Activated CD4-positive, alpha-beta T cell treated with anti-CD3 and anti-CD28 coated beads, Interleukin-2, amount 10 ng/mL, durations not matched to agents 24 days and 14 days (primary cell): ENCODE data around the gene SFSWAP. TPM values are rescaled to one million over a fixed set of nuclear protein-coding genes. Genes with fewer than 3 reads are reported as not detected.

ENCODE experiments used
- DNase-seq: peaks from one replicate; pipeline ENCODE4 v3.0.0; 2022
- H3K27ac Mint-ChIP-seq: one replicate; pipeline ENCODE4 v1.8.0; 2022; ENCODE audit warnings: mild to moderate bottlenecking, mixed read lengths
- H3K27me3 Mint-ChIP-seq: one replicate; pipeline ENCODE4 v1.8.0; 2022; ENCODE audit warnings: mixed read lengths
- H3K36me3 Mint-ChIP-seq: one replicate; pipeline ENCODE4 v1.8.0; 2022; ENCODE audit warnings: low read depth, mild to moderate bottlenecking, mixed read lengths
- H3K4me1 Mint-ChIP-seq: one replicate; pipeline ENCODE4 v1.8.0; 2021; ENCODE audit warnings: mixed read lengths
- H3K4me3 Mint-ChIP-seq: one replicate; pipeline ENCODE4 v1.8.0; 2022; ENCODE audit warnings: mild to moderate bottlenecking, moderate library complexity, mixed read lengths
- H3K9me3 Mint-ChIP-seq: one replicate; pipeline ENCODE4 v1.8.0; 2021; ENCODE audit warnings: mixed read lengths
- intact Hi-C: fragments of 100-400 bp; cut with micrococcal nuclease; formaldehyde crosslinking; loops from one replicate; pipeline ENCODE4 v1.15.1; 2023
- total RNA-seq: library from RNA; stranded (reverse); gene quantifications from 2 replicates; pipeline ENCODE4 v1.2.3, GENCODE V29; 2022

The SFSWAP gene
- total RNA-seq, 1 donor from 2014 or later = 74.4 TPM

DNA sequence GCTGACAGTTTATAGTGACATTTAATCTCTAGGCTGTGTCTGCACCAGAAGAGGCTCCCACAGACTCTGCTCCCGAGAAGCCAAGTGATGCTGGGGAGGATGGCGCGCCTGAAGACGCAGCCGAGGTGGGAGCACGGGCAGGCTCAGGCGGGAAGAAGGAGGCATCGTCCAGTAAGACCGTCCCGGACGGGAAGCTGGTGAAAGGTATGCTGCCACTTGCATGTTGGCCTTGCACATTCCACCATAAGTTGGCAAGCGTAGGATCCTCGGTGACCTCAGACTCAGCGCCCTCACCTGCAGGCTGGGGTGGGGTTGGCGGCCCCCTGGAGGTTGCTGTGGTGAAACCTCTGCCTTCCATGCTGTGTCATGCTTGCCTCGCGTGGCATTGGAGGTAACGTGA, 45.6 kb downstream of the SFSWAP start:
- intact Hi-C loops = loop anchor here (5.0 kb wide), 1 partner anchor 191 kb away; the partner anchor contains the start of gene EP400
- H3K4me3 Mint-ChIP-seq = no peak overlapping the region
- H3K27ac Mint-ChIP-seq = no peak overlapping the region
- H3K4me1 Mint-ChIP-seq = peaks cover 3% of the 10 kb centered on the region
- DNase-seq = no peak
- no peaks in the 10 kb centered on the region for H3K9me3 Mint-ChIP-seq
- no peaks in the 10 kb centered on the region for H3K27me3 Mint-ChIP-seq
- H3K36me3 Mint-ChIP-seq = peaks cover 67% of the 10 kb centered on the region

DNA sequence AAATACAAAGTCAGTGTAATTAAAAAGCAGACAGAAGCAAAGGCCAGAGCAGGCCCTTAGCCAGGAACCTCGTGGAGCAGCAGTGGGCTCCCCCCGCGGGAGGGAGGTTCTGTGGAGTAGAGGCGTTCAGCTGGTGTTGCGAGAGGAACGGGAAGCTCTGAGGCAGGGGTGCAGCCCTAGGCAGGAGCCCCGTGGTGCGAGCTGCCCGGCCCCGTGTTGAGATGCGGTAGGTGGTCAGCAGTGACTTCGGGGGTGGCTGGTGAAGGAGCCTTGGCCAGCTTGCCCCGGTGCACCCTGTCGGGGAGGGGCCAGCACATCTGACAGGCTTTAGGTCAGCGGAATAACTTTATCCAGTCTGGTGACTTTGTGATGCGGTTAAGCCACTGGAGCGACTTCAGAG, 46.2 kb downstream of the SFSWAP start:
- H3K27me3 Mint-ChIP-seq = no peaks in the 10 kb centered on the region
- peaks cover 63% of the 10 kb centered on the region for H3K36me3 Mint-ChIP-seq
- intact Hi-C loops = loop anchor here (5.0 kb wide), 1 partner anchor 190 kb away; the partner anchor contains the start of gene EP400
- no peak overlapping the region for H3K27ac Mint-ChIP-seq
- H3K4me1 Mint-ChIP-seq = peaks cover 3% of the 10 kb centered on the region
- H3K9me3 Mint-ChIP-seq = no peaks in the 10 kb centered on the region
- DNase-seq = no peak
- no peak overlapping the region for H3K4me3 Mint-ChIP-seq

DNA sequence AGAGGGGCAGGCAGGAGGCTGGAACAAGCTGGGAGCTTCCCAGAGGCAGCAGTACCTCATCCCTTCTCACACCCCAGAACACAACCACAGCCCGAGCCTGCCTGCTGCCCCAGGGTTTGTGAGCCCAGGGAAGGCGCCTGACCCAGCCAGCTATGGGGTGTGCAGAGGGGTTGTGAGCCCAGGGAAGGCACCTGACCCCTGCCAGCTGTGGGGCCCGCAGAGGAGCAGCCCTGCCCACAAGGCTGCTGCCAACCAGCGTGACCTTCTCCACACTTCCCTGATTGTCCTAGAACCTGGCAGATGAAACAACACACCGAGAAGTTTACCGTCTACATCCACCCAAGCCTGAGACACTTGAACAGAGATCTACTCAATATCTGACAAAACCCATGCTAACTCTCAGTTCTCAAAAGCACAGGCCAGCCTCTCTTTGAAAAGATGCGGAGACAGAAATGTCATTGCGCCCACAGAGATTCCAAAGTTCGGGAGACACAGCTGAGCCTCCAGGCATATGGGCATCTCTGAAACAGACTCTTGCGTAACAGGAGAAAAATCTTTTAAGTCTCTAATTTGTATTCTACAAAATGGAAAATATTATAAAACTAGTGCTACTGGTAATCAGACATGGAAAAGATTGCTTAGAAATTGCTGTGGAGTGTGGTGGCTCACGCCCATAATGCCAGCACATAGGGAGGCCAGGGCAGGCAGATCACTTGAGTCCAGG, 47.3 kb downstream of the SFSWAP start:
- Mint-ChIP-seq H3K36me3 (peaks cover 59% of the 10 kb centered on the region), H3K4me1 (peaks cover 3% of the 10 kb centered on the region), H3K4me3 (no peak overlapping the region), H3K9me3 (no peaks in the 10 kb centered on the region), H3K27ac (no peak overlapping the region), H3K27me3 (no peaks in the 10 kb centered on the region)
- DNase-seq = no peak
- intact Hi-C loops = loop anchor here (5.0 kb wide), 1 partner anchor 189 kb away; the partner anchor contains the start of gene EP400

DNA sequence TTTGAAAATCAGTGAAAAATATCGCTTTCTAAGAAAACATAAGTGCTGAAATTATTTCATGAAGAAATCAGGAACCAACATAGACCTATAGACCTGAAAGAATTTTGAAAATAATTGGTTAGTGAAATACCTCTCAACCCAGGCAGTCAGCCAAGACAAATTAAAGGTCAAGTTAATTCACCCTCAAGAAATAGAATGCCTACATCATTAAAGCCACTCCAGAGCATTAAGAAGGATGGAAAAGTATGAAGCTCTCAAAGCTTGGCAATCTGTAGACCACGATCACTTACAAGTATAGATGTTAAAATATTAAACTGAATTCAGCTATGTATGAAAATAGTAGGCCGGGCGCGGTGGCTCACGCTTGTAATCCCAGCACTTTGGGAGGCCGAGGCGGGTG, 48.3 kb downstream of the SFSWAP start:
- intact Hi-C loops = loop anchor here (5.0 kb wide), 1 partner anchor 188 kb away; the partner anchor contains the start of gene EP400
- no peak overlapping the region for H3K27ac Mint-ChIP-seq
- no peaks in the 10 kb centered on the region for H3K27me3 Mint-ChIP-seq
- DNase-seq = no peak
- H3K36me3 Mint-ChIP-seq = peaks cover 53% of the 10 kb centered on the region
- no peak overlapping the region for H3K4me3 Mint-ChIP-seq
- H3K4me1 Mint-ChIP-seq = peaks cover 3% of the 10 kb centered on the region
- H3K9me3 Mint-ChIP-seq = no peaks in the 10 kb centered on the region

DNA sequence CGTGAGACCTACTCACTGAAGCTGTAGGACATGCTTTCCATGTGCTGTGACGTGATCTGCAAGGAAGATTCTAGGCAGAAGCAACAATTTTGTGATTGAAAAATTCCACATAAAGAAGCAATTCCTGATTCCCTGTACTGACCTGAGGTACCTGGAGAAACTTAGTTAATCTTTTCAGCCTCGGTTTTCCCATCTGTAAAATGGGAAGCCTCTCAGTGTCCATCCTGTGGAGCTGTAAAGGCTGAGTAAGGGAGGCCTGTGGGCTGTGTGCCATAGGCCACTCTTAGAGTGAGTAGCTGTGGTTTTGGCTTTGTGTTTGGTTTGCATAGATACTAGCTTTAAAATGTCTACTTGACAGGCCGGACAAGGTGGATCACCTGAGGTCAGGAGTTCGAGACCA, 50.7 kb downstream of the SFSWAP start:
- intact Hi-C loops = no loop called here
- Mint-ChIP-seq H3K27me3 (no peaks in the 10 kb centered on the region), H3K9me3 (no peaks in the 10 kb centered on the region), H3K4me1 (no peaks in the 10 kb centered on the region), H3K27ac (no peak overlapping the region), H3K4me3 (no peak overlapping the region), H3K36me3 (peaks cover 52% of the 10 kb centered on the region)
- DNase-seq = no peak

DNA sequence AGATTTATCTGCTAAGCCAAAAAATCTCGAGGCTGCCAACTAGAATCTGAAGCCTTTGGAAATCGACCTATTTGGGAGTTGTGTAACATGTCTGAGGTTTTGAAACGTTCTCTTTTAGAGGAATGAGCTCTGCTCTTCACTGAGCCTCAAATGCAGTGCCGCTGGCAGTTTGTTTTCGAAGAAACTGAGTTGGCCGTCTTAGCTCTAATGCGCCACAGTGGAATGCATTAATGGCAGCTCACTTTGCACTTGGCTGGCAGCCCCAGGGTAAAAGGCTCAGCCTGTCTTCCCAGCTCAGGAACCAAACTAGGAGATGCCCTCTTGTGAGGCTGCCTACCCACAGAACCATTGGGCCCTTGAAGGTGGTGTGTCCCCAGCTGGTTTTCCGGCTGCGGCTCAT, 53.8 kb downstream of the SFSWAP start:
- Mint-ChIP-seq H3K4me3 (no peak overlapping the region), H3K27me3 (no peaks in the 10 kb centered on the region), H3K9me3 (no peaks in the 10 kb centered on the region), H3K36me3 (peaks cover 49% of the 10 kb centered on the region), H3K4me1 (no peaks in the 10 kb centered on the region), H3K27ac (no peak overlapping the region)
- no peak for DNase-seq
- intact Hi-C loops = no loop called here

DNA sequence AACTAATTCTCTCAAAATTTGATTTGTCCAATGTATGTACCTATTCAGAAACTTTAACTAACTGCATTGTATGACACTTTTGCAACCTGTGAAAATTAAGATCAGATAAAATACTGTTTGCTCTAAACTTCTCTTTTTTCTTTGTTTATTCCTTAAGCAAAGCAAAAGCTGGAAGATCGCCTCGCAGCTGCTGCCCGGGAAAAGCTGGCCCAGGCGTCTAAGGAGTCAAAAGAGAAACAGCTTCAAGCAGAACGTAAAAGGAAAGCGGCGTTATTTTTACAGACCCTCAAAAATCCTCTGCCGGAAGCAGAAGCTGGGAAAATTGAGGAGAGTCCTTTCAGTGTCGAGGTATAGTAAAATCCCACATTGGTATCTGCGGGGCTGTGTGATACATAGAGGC, 55.1 kb downstream of the SFSWAP start:
- Mint-ChIP-seq H3K4me1 (no peaks in the 10 kb centered on the region), H3K4me3 (no peak overlapping the region), H3K9me3 (no peaks in the 10 kb centered on the region), H3K27me3 (no peaks in the 10 kb centered on the region), H3K27ac (no peak overlapping the region), H3K36me3 (peaks cover 53% of the 10 kb centered on the region)
- no peak for DNase-seq
- intact Hi-C loops = no loop called here

DNA sequence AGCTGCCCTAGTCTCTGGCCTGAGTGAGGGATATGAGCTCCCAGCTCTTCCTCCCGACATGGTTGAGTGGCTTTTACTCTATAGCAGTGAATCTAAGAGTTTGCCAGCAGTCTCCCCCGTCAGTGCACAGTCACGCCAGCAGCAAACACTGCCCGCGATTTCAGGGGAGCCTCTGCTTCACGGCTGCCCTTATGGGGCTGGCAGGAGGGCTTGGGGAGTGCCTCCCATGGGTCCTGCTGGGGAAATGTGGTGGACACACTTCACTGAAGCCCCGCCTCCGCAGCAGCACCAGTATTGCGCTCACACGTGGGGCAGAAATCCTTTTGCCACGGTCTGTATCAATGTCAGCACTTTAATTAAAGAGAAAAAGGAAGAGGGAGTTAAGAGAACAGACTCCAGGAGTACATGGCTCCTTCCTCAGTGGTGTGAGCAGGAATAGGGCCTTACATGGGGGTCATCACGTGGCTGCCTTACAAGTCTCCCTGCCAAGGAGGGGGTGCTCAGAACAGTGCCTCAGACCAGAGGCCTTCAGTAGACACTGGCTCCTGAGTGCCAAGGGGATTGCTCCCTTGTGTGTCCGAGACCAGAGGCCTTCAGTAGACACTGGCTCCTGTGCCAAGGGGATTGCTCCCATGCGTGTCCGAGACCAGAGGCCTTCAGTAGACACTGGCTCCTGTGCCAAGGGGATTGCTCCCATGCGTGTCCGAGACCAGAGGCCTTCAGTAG, 55.7 kb downstream of the SFSWAP start:
- Mint-ChIP-seq H3K4me1 (no peaks in the 10 kb centered on the region), H3K9me3 (no peaks in the 10 kb centered on the region), H3K27me3 (no peaks in the 10 kb centered on the region), H3K4me3 (no peak overlapping the region), H3K36me3 (peaks cover 53% of the 10 kb centered on the region), H3K27ac (no peak overlapping the region)
- intact Hi-C loops = no loop called here
- no peak for DNase-seq

DNA sequence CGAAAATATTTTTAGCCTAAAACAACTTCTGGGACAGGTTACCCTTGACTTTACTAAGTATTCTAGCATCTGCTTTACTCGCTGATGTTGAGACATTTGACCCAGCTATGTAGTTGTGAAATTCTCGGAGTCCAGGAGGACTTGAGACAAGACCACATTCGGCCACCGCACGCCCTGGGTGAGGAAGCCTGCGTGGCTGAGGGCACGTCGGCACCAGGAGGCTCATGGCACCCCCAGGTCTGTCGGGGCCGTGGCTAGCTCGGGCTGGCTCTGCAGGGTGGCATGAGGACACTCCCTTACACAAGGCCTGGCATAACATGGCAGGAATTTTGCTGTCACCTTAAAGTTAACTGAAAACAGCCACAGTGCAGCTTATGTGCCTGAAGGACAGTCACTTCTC, 59.2 kb downstream of the SFSWAP start:
- no peaks in the 10 kb centered on the region for H3K27me3 Mint-ChIP-seq
- intact Hi-C loops = no loop called here
- no peak overlapping the region for H3K27ac Mint-ChIP-seq
- H3K4me3 Mint-ChIP-seq = no peak overlapping the region
- H3K4me1 Mint-ChIP-seq = peaks cover 27% of the 10 kb centered on the region
- no peak for DNase-seq
- peaks cover 62% of the 10 kb centered on the region for H3K36me3 Mint-ChIP-seq
- no peaks in the 10 kb centered on the region for H3K9me3 Mint-ChIP-seq

DNA sequence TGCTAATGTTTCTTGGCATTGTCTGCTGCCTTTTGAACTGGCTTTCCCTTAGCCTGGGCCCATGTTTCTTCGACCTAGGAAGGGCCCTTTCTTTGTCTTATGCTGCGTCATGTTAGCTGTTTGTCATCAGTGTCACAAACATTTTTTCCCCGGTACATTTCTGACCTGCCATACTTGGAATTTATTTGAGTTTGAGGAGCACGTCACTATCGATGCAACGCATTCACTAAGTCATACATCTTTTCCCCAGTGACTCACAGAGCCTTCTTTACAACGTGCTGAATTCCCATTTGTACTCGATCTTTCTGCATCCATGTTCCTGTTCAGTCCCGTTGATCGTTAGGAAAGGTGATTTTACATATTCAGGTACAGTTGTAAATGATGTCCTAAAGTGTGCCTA, 61.1 kb downstream of the SFSWAP start:
- Mint-ChIP-seq H3K27me3 (no peaks in the 10 kb centered on the region), H3K4me3 (no peak overlapping the region), H3K27ac (no peak overlapping the region), H3K36me3 (peaks cover 56% of the 10 kb centered on the region), H3K4me1 (peaks cover 33% of the 10 kb centered on the region), H3K9me3 (no peaks in the 10 kb centered on the region)
- intact Hi-C loops = no loop called here
- DNase-seq = no peak

DNA sequence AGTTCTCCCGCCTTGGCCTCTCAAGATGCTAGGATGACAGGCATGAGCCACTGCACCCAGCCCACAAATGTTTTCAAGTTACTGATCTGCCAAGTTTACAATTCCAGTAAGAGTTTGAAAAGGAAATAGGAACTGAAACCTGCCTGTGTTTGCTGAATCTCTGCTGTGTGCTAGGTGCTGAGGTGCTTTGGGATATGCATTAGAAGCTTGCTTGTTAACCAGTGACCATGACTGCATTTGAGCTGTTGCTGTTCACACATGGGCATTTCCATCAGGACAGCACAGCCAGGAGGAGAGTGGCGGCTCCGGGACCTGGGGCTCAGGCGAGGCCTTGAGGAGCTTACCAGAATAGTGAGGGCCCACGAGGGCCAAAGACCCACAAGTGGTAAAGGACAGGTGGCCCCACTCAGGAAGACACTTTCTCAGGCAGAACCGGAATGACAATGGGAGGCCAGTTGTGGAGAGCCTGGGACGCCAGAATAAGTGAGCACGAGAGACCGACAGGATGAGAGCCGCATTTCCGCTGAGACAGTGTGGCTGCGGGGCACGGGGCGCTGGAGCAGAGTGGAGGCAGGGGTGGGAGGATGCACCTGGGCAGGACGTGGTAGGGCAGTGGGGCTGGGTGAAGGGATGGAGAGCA, 62.8 kb downstream of the SFSWAP start:
- intact Hi-C loops = no loop called here
- H3K27me3 Mint-ChIP-seq = no peaks in the 10 kb centered on the region
- H3K27ac Mint-ChIP-seq = peak overlapping the region; percentile 48
- DNase-seq = peak; percentile 74
- H3K9me3 Mint-ChIP-seq = no peaks in the 10 kb centered on the region
- peaks cover 33% of the 10 kb centered on the region for H3K4me1 Mint-ChIP-seq
- H3K36me3 Mint-ChIP-seq = peaks cover 57% of the 10 kb centered on the region
- H3K4me3 Mint-ChIP-seq = peak overlapping the region; percentile 53

DNA sequence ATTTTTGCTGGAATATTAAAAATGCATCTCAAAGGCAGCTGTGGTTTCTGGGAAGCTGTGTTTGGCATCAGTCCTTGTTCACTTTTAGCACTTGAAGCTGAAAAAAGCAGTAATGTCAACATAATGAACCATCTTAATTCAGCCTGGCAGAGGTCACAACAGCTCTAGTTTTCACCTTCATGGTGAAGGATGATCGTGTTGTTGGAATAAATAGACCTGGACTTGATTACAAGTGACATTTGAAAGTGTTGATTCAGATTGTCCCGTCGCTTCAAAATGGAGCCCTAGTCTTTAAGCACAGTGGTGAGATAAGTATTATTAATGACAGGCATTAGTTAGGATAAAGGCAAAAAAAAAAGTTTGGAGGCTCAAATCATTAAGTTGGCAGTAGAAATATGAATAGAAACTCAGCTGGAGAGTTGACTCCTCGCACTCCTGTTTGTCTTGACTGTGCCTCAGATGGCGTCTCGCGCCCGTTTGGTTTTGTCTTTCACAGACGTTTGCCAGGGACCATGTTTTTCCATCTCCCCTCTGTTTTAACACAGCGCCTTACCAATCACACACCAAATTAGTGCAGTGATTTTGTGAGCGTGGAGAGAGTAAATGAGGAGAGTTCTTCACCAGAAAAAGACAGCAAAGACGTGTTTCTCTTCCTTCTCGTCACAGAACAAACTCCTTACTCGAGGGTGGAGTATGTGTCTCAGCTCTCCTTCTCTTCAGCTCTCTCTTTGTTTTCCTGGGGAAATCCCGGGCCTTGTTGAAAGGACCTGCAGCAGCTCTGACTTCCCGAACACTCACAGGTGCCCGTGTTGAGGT, 63.9 kb downstream of the SFSWAP start:
- DNase-seq = no peak
- Mint-ChIP-seq H3K4me1 (peaks cover 35% of the 10 kb centered on the region), H3K4me3 (no peak overlapping the region), H3K27me3 (no peaks in the 10 kb centered on the region), H3K36me3 (peaks cover 55% of the 10 kb centered on the region), H3K27ac (no peak overlapping the region), H3K9me3 (no peaks in the 10 kb centered on the region)
- intact Hi-C loops = no loop called here

DNA sequence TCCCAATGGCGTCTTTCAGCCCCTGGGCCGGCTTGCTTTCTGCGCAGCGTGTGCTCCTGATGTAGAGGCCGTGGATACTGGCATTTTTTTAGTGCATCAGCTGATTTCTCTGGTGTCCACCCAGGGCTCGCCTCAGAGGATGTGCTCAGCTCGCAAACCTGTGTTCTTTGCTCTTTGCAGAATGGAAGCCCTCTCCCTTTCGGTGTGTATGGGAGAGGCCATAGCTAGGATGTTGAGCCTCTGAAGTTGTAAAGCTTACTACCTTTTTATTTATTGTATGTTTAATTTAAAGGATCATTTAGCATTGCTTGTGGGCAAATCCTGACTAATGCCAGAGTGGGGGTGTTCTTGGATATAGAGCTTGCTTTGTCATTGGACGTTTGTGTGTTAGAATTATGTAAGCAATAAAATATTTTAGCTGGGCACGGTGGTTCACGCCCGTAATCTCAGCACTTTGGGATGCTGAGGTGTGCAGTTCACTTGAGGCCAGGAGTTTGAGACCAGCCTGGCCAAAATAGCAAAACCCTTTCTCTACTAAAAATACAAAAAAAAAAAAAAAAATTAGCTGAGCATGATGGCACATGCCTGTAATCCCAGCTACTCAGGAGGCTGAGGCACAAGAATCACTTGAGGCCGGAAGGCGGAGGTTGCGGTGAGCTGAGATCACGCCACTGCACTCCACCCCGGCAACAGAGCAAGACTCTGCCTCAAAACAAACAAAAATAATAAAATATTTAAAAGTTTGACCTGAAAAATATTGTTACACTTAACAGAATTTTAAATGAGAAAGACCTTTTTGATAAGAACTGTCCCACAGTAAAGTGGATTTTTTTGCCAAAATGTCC, 64.7 kb downstream of the SFSWAP start:
- Mint-ChIP-seq H3K4me1 (peaks cover 35% of the 10 kb centered on the region), H3K27me3 (no peaks in the 10 kb centered on the region), H3K36me3 (peaks cover 57% of the 10 kb centered on the region), H3K27ac (no peak overlapping the region), H3K9me3 (no peaks in the 10 kb centered on the region), H3K4me3 (no peak overlapping the region)
- DNase-seq = no peak
- intact Hi-C loops = no loop called here
